ENCODE results near the gene RAPGEF6.
"Not testable (repeated sequence)": the region's sequence is repeated elsewhere in the genome, so short reads cannot be mapped to it uniquely, and the experiment has no call there.

The RAPGEF6 gene

GRCh38 chr5:131487371-131487770 lies 147.7 kb downstream of the RAPGEF6 start:
- not testable (repeated sequence) for DNase-seq

GRCh38 chr5:131482617-131483016 lies 152.4 kb downstream of the RAPGEF6 start:
- no peak for DNase-seq

GRCh38 chr5:131481569-131481968 lies 153.5 kb downstream of the RAPGEF6 start:
- no peak for DNase-seq

GRCh38 chr5:131475541-131475941 lies 159.5 kb downstream of the RAPGEF6 start:
- DNase-seq, result no peak

- no peak for DNase-seq
Measured at GRCh38 chr5:131473731-131474130, 161.3 kb downstream of the RAPGEF6 start.

- no peak for DNase-seq
Measured at GRCh38 chr5:131466171-131466766, 168.8 kb downstream of the RAPGEF6 start.

- no peak for DNase-seq
Measured at GRCh38 chr5:131463656-131464055, 171.4 kb downstream of the RAPGEF6 start.

- peak; percentile 18 for DNase-seq
Measured at GRCh38 chr5:131462454-131462853, 172.6 kb downstream of the RAPGEF6 start.

GRCh38 chr5:131461742-131462141 lies 173.3 kb downstream of the RAPGEF6 start:
- no peak for DNase-seq

GRCh38 chr5:131460867-131461572 lies 174.0 kb downstream of the RAPGEF6 start:
- DNase-seq, result no peak

GRCh38 chr5:131460133-131460532 lies 174.9 kb downstream of the RAPGEF6 start:
- no peak for DNase-seq

GRCh38 chr5:131459216-131459615 lies 175.8 kb downstream of the RAPGEF6 start:
- DNase-seq, result no peak

GRCh38 chr5:131457193-131457592 lies 177.8 kb downstream of the RAPGEF6 start:
- DNase-seq, result no peak

GRCh38 chr5:131450941-131451340 lies 184.1 kb downstream of the RAPGEF6 start:
- DNase-seq, result no peak

- DNase-seq, result no peak
Measured at GRCh38 chr5:131441184-131441583, 193.8 kb downstream of the RAPGEF6 start.

GRCh38 chr5:131436081-131436480 lies 198.9 kb downstream of the RAPGEF6 start:
- no peak for DNase-seq

GRCh38 chr5:131433109-131433508 lies 201.9 kb downstream of the RAPGEF6 start:
- no peak for DNase-seq

- DNase-seq, result no peak
Measured at GRCh38 chr5:131431794-131432193, 203.2 kb downstream of the RAPGEF6 start.

- DNase-seq, result no peak
Measured at GRCh38 chr5:131430794-131431193, 204.2 kb downstream of the RAPGEF6 start.

GRCh38 chr5:131426011-131426410 lies 209.0 kb downstream of the RAPGEF6 start:
- DNase-seq, result no peak

- no peak for DNase-seq
Measured at GRCh38 chr5:131423056-131423455, 212.0 kb downstream of the RAPGEF6 start.

- DNase-seq, result no peak
Measured at GRCh38 chr5:131419877-131420276, 215.2 kb downstream of the RAPGEF6 start.

GRCh38 chr5:131418846-131419245 lies 216.2 kb downstream of the RAPGEF6 start:
- no peak for DNase-seq

GRCh38 chr5:131417240-131417869 lies 217.7 kb downstream of the RAPGEF6 start:
- DNase-seq, result peak; percentile 3

All from DMS79 (cell line).